Osteocyte (in vitro differentiated cells): ENCODE measurements around the gene MRAP. TPM values are rescaled to one million over a fixed set of nuclear protein-coding genes. Genes with fewer than 3 reads are reported as not detected.

Source experiments
- DNase-seq: peaks from one replicate; pipeline ENCODE4 v3.0.0; 2021; ENCODE audit warnings: mixed read lengths; ENCODE audit not compliant: unreplicated experiment; ENCODE audit errors: extremely low spot score
- H3K27ac Mint-ChIP-seq: one replicate; pipeline ENCODE4 v1.8.0; 2021; ENCODE audit warnings: mild to moderate bottlenecking, mixed read lengths; ENCODE audit not compliant: unreplicated experiment
- H3K27me3 Mint-ChIP-seq: one replicate; pipeline ENCODE4 v1.8.0; 2021; ENCODE audit warnings: mixed read lengths; ENCODE audit not compliant: unreplicated experiment
- H3K36me3 Mint-ChIP-seq: one replicate; pipeline ENCODE4 v1.8.0; 2021; ENCODE audit warnings: mixed read lengths; ENCODE audit not compliant: unreplicated experiment
- H3K4me1 Mint-ChIP-seq: one replicate; pipeline ENCODE4 v1.8.0; 2021; ENCODE audit warnings: mixed read lengths; ENCODE audit not compliant: unreplicated experiment
- H3K4me3 Mint-ChIP-seq: one replicate; pipeline ENCODE4 v1.8.0; 2021; ENCODE audit warnings: mild to moderate bottlenecking, moderate library complexity, mixed read lengths; ENCODE audit not compliant: unreplicated experiment
- H3K9me3 Mint-ChIP-seq: one replicate; pipeline ENCODE4 v1.8.0; 2021; ENCODE audit warnings: mixed read lengths; ENCODE audit not compliant: unreplicated experiment
- CTCF ChIP-seq: fragments of 200-600 bp; sonication (generic); IDR thresholded peaks from 2 replicates; pipeline ENCODE4 v1.5.0; 2021; ENCODE audit warnings: antibody characterized with exemption, mild to moderate bottlenecking, moderate library complexity
- total RNA-seq: library from RNA; stranded (reverse); gene quantifications from 2 replicates; pipeline ENCODE4 v1.2.1, GENCODE V29; 2021

Gene MRAP
- total RNA-seq, 1 donor from 2014 or later, result not detected

- Mint-ChIP-seq H3K4me3 (no peak overlapping the region), H3K27ac (no peak overlapping the region), H3K36me3 (no peaks in the 10 kb centered on the region), H3K4me1 (peaks cover 24% of the 10 kb centered on the region), H3K9me3 (peaks cover 6% of the 10 kb centered on the region), H3K27me3 (no peaks in the 10 kb centered on the region)
- no peak for TF ChIP-seq CTCF
- DNase-seq, result no peak
Measured at GRCh38 chr21:32281531-32281930, 17.1 kb upstream of the MRAP start.

DNA sequence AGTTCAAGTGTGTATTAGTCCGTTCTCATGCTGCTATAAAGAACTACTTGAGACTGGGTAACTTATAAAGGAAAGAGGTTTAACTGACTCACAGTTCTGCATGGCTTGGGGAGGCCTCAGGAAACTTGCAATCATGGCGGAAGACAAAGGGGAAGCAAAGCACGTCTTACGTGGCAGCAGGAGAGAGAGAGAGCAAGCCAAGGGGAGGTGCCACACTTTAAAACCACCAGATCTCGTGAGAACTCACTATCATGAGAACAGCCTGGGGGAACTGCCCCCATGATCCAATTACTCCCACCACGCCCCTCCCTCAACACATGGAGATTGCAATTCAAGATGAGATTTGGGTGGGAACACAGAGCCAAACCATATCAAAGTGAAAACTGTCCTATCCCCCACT is 15.7 kb upstream of the MRAP start:
- no peak for TF ChIP-seq CTCF
- no peak overlapping the region for H3K27ac Mint-ChIP-seq
- no peak overlapping the region for H3K4me3 Mint-ChIP-seq
- H3K27me3 Mint-ChIP-seq, result no peaks in the 10 kb centered on the region
- peaks cover 20% of the 10 kb centered on the region for H3K4me1 Mint-ChIP-seq
- no peaks in the 10 kb centered on the region for H3K36me3 Mint-ChIP-seq
- H3K9me3 Mint-ChIP-seq, result peaks cover 6% of the 10 kb centered on the region
- no peak for DNase-seq

DNA sequence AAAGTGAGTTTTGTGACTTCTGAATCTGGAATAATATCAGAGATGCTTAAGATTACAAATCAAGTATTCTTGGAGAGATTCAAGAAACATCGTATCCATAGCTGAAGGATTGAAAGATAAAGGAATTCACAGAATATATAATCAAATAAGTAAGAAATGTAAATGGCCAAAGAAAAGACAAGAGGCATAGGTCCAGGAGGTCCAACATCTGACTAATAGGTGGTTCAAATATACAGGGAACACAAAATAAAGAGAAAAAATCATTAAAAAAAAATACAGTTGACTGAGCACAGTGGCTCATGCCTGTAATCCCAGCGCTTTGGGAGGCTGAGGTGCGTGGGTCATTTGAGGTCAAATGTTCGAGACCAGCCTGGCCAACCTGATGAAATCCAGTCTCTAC is 13.2 kb upstream of the MRAP start:
- no peaks in the 10 kb centered on the region for H3K27me3 Mint-ChIP-seq
- peaks cover 1% of the 10 kb centered on the region for H3K4me1 Mint-ChIP-seq
- H3K27ac Mint-ChIP-seq, result no peak overlapping the region
- TF ChIP-seq CTCF, result no peak
- H3K9me3 Mint-ChIP-seq, result peaks cover 11% of the 10 kb centered on the region
- no peaks in the 10 kb centered on the region for H3K36me3 Mint-ChIP-seq
- no peak for DNase-seq
- no peak overlapping the region for H3K4me3 Mint-ChIP-seq

GRCh38 chr21:32297449-32297848 is 1.2 kb upstream of the MRAP start:
- H3K27me3 Mint-ChIP-seq, result no peaks in the 10 kb centered on the region

GRCh38 chr21:32298148-32298559 is 501 bp upstream of the MRAP start:
- H3K4me3 Mint-ChIP-seq, result no peak overlapping the region
- H3K27ac Mint-ChIP-seq, result no peak overlapping the region
- no peaks in the 10 kb centered on the region for H3K9me3 Mint-ChIP-seq
- H3K27me3 Mint-ChIP-seq, result no peaks in the 10 kb centered on the region
- no peak for DNase-seq
- no peaks in the 10 kb centered on the region for H3K36me3 Mint-ChIP-seq
- H3K4me1 Mint-ChIP-seq, result no peaks in the 10 kb centered on the region
- no peak for TF ChIP-seq CTCF

More at GRCh38 chr21:32297449-32297848, 1.2 kb upstream of the MRAP start:
- Mint-ChIP-seq H3K4me3 (no peak overlapping the region), H3K27ac (no peak overlapping the region), H3K9me3 (no peaks in the 10 kb centered on the region), H3K36me3 (no peaks in the 10 kb centered on the region), H3K4me1 (no peaks in the 10 kb centered on the region)
- no peak for TF ChIP-seq CTCF
- no peak for DNase-seq
